ENCODE measurements around the gene CENPO.
A peak's percentile ranks its signal among the peaks of the same experiment; 100 is the strongest.

CENPO gene

DNA sequence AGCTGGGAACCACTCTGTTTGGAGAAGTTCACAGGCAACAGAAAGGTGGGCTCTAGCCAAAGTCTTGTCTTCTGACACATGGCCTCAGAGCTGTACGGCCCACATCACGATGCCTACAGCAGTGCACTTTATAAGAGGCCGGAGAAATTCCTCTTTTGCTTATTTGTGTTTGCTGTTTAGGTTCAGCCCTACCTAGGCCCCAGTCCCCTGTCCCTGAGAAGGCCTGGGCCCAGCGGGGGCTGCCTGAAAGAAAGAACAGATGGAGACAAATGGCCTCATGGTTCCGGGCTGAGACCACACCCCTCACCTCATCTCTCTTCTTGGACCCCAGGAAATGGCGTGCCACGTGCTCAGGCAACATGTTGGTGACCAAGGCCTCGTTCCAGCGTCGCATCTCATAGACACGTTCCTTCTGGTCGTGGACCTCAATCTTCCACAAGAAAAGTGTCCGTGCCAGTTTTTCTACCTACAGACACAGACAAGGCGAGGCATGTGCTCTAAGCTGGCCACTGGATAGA lies 30.9 kb downstream of the CENPO start:
- Histone ChIP-seq H3K79me2 (ENCODE audit: control insufficient read depth, insufficient read depth, low read length, unreplicated experiment) (no peaks in the 10 kb centered on the region), H3K36me3 (ENCODE audit: insufficient read depth, low read length) (peaks cover 15% of the 10 kb centered on the region; the same call in 1 of the 2 replicates), H3K27me3 (ENCODE audit: insufficient read depth, low read length) (no peaks in the 10 kb centered on the region), H2AFZ (ENCODE audit: low read length, unreplicated experiment) (no peak overlapping the region), H3K27ac (ENCODE audit: low read depth, low read length) (no peak overlapping the region), H3K4me1 (ENCODE audit: control insufficient read depth, insufficient read depth, low read length, unreplicated experiment) (peaks cover 15% of the 10 kb centered on the region), H3K4me3 (ENCODE audit: low read depth, low read length) (no peak overlapping the region)

DNA sequence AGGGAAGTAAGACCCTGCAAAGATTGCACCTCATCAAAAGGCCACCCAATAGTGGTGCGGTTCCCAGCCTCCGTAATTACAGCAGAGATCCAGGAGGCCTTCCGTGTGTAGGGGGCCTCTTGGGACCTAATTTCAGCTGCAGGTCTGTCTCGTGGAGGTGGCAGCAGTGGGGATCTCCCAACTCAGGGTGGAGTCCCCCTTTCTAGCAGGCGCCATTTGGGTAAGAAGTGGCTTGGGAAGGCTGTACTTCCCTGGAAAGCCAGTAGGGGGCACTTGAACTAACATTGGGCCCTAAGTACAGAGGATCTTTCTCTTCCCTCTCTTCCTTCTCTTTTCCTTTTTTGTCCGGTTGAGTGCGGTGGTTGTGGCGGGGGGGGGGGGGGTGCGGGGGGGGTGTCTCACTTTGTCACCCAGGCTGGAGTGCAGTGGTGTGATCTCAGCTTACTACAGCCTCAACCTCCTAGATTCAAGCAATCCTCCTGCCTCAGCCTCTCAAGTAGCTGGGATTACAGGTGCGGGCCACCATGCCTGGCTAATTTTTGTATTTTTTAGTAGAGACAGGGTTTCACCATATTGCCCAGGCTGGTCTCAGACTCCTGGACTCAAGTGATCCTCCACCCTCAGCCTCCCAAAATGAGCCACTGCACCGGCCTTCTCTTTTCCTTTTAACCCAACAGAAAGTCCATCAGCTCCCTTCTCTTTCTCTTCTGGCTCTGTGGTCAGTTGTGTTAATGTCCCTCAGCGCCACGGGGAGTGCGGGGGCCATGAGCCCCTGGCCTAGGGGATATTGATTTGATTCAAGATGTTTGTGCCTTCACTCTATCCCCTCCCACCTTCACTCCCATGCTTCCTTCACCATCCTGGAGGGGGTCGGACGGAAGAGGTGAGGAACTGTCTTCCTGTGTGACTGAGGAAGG lies 32.0 kb downstream of the CENPO start:
- Histone ChIP-seq H3K27ac (ENCODE audit: low read depth, low read length) (no peak overlapping the region), H3K4me3 (ENCODE audit: low read depth, low read length) (no peak overlapping the region), H3K4me1 (ENCODE audit: control insufficient read depth, insufficient read depth, low read length, unreplicated experiment) (peaks cover 15% of the 10 kb centered on the region), H2AFZ (ENCODE audit: low read length, unreplicated experiment) (no peak overlapping the region), H3K27me3 (ENCODE audit: insufficient read depth, low read length) (no peaks in the 10 kb centered on the region), H3K79me2 (ENCODE audit: control insufficient read depth, insufficient read depth, low read length, unreplicated experiment) (no peaks in the 10 kb centered on the region), H3K36me3 (ENCODE audit: insufficient read depth, low read length) (peaks cover 8% of the 10 kb centered on the region; the same call in 1 of the 2 replicates)

DNA sequence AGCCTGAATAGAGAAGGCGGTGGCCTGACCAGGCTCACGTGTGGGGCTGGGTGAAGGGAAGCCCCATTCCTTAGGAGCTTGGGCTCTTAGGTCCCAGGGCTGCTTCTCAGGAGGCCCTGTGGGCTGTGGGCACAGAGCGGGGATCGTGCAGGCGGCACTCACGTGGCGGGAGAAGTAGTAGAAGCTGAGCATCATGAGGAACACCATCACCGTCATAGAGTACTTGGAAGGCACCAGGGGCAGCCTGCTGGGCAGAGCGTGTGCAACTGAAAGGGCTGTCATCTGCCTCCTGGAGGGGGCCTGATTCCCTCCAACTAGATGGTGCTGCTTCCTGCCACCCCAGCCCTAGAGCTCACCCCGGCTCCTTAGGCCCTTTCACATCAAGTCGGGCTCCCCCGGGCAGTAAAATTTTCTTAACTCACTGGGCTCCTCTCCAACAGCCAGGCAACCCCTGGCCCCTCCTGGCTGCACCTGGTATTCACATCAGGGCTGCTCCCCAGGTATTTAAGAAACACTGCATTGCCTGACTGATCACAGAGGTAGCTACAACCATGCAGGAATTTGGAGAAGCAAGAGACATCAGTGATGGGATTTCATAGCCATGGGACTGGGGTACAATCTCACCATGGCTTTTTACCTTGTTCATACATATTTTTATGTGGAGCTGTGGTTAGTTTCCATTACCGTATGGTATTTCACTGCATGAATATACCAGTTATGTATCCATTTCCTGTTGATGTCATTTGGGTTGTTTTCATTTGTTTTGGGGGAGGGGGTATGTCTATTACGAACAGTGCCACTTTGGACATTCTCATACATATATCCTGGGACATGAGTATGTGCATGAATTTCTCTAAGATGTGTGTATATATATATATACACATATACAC lies 32.9 kb downstream of the CENPO start:
- no peak overlapping the region for H2AFZ ChIP-seq (ENCODE audit: low read length, unreplicated experiment)
- H3K4me3 ChIP-seq (ENCODE audit: low read depth, low read length) = no peak overlapping the region
- H3K79me2 ChIP-seq (ENCODE audit: control insufficient read depth, insufficient read depth, low read length, unreplicated experiment) = no peaks in the 10 kb centered on the region
- peak overlapping the region; percentile 17 for H3K27ac ChIP-seq (ENCODE audit: low read depth, low read length)
- no peaks in the 10 kb centered on the region for H3K36me3 ChIP-seq (ENCODE audit: insufficient read depth, low read length)
- no peaks in the 10 kb centered on the region for H3K27me3 ChIP-seq (ENCODE audit: insufficient read depth, low read length)
- H3K4me1 ChIP-seq (ENCODE audit: control insufficient read depth, insufficient read depth, low read length, unreplicated experiment) = peaks cover 15% of the 10 kb centered on the region

DNA sequence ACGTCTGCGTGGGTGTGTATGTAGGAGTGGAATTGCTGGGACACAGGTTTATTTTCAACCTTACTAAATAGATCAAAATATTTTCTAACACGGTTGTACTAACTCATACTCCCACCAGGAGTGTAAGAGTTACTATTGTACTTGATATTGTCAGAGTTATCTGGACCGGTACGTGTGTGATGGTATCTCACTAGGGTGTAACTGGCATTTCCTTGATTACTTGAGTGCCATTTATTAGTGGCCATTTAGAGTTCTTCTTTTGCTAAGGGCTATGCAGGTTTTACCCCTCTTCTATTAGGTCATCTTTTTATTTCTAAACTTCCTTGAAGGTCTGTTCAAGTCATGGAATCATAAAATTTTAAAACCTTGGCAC lies 33.5 kb downstream of the CENPO start:
- Histone ChIP-seq H3K27me3 (ENCODE audit: insufficient read depth, low read length) (no peaks in the 10 kb centered on the region), H3K36me3 (ENCODE audit: insufficient read depth, low read length) (no peaks in the 10 kb centered on the region), H3K27ac (ENCODE audit: low read depth, low read length) (peak overlapping the region; percentile 17), H3K4me1 (ENCODE audit: control insufficient read depth, insufficient read depth, low read length, unreplicated experiment) (peaks cover 15% of the 10 kb centered on the region), H3K4me3 (ENCODE audit: low read depth, low read length) (no peak overlapping the region), H2AFZ (ENCODE audit: low read length, unreplicated experiment) (no peak overlapping the region), H3K79me2 (ENCODE audit: control insufficient read depth, insufficient read depth, low read length, unreplicated experiment) (no peaks in the 10 kb centered on the region)

DNA sequence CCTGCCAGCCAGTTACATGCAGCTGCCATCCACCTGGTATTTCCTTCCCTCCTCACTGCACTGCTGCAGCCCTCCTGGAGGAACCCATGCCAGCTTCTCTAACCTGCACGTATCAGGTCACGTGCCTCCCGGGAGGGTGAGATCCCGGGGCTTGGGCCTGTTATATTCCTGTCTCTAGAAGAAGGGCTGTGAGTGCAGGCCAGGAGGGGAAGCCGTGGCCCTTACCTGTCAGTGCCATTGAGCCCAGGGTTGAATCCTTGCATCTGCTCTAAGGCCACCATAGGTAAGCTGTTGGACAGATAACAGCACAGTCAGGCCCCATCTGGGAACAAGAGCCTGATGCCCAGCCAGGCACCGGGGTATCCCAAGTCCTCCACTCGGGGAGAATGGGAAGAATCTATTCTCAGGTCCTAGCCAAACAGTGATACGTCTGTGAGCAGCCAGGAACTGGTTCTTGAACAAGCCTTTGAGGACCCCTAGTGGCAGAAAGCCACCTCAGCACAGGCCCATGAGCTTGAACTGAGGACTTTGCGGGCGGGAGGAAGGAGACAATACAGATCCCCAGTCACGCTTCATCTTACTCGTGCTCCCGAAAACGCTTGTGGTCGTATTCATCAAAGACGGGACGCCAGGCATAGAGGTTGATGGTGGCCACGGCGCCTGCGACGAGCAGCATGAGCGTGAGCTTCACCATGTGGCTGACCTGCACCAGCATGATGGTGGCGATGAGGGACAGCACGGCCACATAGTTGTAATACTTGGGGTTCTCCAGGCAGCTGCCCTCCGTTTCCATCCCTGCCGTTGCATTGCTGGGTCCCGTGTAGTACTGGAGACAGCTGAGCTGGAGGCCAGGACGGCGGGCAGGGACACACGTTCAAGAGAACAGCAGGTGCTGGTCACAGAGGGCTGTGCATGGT lies 34.4 kb downstream of the CENPO start:
- H3K27me3 ChIP-seq (ENCODE audit: insufficient read depth, low read length) = no peaks in the 10 kb centered on the region
- H3K4me3 ChIP-seq (ENCODE audit: low read depth, low read length) = no peak overlapping the region
- no peak overlapping the region for H3K27ac ChIP-seq (ENCODE audit: low read depth, low read length)
- H3K79me2 ChIP-seq (ENCODE audit: control insufficient read depth, insufficient read depth, low read length, unreplicated experiment) = no peaks in the 10 kb centered on the region
- peaks cover 15% of the 10 kb centered on the region for H3K4me1 ChIP-seq (ENCODE audit: control insufficient read depth, insufficient read depth, low read length, unreplicated experiment)
- H3K36me3 ChIP-seq (ENCODE audit: insufficient read depth, low read length) = no peaks in the 10 kb centered on the region
- no peak overlapping the region for H2AFZ ChIP-seq (ENCODE audit: low read length, unreplicated experiment)

DNA sequence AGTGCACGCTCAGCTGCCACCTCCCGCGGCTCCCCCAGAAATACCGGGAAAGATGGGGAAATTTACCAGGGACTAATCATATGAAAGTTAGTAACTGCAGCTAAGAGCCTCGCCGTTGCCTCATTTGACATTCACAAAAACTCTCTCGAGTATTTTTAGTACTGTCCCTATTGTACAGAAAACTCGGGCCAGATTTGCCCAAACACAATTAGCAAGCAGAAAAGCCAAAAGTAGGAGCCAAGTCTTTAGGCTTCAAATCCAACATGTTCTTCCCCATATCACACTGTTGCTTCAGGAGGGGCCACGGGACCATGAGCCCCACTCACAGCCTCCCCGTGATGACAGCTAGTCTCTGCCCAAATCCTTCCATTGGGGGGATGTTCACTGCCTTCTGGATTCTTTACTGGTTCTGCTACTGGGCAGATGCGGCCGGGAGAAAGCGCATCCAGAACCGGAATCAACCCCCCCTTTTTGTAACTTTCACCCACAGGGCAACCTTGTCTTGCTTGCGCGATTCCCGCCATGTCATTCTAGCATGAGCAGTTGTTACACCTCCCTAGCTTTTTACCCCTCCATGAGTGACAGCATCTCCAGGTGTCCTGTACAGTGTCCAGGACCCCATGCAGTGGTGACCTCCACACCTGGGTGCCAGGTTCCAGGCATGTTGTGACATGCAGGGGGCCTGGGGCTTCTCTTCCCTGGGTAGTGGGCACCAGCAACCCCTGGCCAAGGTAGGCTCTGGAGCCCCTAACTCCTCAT lies 35.2 kb downstream of the CENPO start:
- H3K27ac ChIP-seq (ENCODE audit: low read depth, low read length) = no peak overlapping the region
- no peak overlapping the region for H3K4me3 ChIP-seq (ENCODE audit: low read depth, low read length)

DNA sequence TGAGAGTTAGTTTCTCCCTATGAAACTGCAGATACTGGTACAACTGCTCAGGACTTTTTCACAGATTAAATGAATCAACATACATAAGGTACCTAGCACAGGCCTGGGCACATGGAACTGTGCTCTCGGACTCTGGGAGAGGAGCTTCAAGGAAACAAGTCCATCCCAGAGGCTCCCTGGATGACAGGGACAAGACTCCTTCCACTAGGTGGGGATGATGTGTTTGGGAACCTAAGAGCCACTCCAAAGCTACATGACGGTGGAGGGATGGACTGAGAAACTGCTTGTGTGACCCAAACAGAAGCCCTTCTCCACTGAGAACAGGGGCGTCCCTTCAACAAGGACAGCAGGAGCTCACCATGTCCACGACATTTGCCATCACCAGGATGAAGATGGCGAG lies 37.1 kb downstream of the CENPO start:
- no peaks in the 10 kb centered on the region for H3K27me3 ChIP-seq (ENCODE audit: insufficient read depth, low read length)
- no peaks in the 10 kb centered on the region for H3K79me2 ChIP-seq (ENCODE audit: control insufficient read depth, insufficient read depth, low read length, unreplicated experiment)
- peaks cover 15% of the 10 kb centered on the region for H3K4me1 ChIP-seq (ENCODE audit: control insufficient read depth, insufficient read depth, low read length, unreplicated experiment)
- no peak overlapping the region for H3K27ac ChIP-seq (ENCODE audit: low read depth, low read length)
- no peak overlapping the region for H3K4me3 ChIP-seq (ENCODE audit: low read depth, low read length)
- H2AFZ ChIP-seq (ENCODE audit: low read length, unreplicated experiment) = no peak overlapping the region
- no peaks in the 10 kb centered on the region for H3K36me3 ChIP-seq (ENCODE audit: insufficient read depth, low read length)

More for the DNA sequence above, 35.2 kb downstream of the CENPO start:
- no peaks in the 10 kb centered on the region for H3K36me3 ChIP-seq (ENCODE audit: insufficient read depth, low read length)
- H3K27me3 ChIP-seq (ENCODE audit: insufficient read depth, low read length) = no peaks in the 10 kb centered on the region
- H2AFZ ChIP-seq (ENCODE audit: low read length, unreplicated experiment) = no peak overlapping the region
- no peaks in the 10 kb centered on the region for H3K79me2 ChIP-seq (ENCODE audit: control insufficient read depth, insufficient read depth, low read length, unreplicated experiment)
- peaks cover 15% of the 10 kb centered on the region for H3K4me1 ChIP-seq (ENCODE audit: control insufficient read depth, insufficient read depth, low read length, unreplicated experiment)

DNA sequence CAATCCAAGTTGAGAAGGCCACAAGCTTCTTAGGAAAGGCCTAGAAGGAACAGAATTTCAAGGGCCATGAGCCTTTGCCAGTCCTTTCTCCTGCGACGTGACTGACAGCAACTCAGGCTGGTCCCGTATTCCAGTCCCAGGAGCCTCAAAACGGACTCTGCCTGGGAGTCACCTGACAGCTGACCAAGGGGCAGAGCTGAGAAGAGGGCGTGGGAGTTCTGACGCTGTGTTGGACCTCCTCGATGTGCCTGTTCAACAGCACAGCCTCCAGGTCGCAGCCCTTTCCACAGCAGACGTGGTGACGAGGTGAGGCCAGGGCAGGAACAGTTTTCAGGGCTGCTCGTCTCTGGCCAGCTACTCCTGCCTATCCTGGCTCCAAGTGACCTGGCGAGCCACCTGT lies 37.6 kb downstream of the CENPO start:
- Histone ChIP-seq H3K36me3 (ENCODE audit: insufficient read depth, low read length) (no peaks in the 10 kb centered on the region), H3K27ac (ENCODE audit: low read depth, low read length) (no peak overlapping the region), H3K27me3 (ENCODE audit: insufficient read depth, low read length) (no peaks in the 10 kb centered on the region), H3K4me3 (ENCODE audit: low read depth, low read length) (no peak overlapping the region), H2AFZ (ENCODE audit: low read length, unreplicated experiment) (no peak overlapping the region), H3K79me2 (ENCODE audit: control insufficient read depth, insufficient read depth, low read length, unreplicated experiment) (no peaks in the 10 kb centered on the region), H3K4me1 (ENCODE audit: control insufficient read depth, insufficient read depth, low read length, unreplicated experiment) (peaks cover 15% of the 10 kb centered on the region)

DNA sequence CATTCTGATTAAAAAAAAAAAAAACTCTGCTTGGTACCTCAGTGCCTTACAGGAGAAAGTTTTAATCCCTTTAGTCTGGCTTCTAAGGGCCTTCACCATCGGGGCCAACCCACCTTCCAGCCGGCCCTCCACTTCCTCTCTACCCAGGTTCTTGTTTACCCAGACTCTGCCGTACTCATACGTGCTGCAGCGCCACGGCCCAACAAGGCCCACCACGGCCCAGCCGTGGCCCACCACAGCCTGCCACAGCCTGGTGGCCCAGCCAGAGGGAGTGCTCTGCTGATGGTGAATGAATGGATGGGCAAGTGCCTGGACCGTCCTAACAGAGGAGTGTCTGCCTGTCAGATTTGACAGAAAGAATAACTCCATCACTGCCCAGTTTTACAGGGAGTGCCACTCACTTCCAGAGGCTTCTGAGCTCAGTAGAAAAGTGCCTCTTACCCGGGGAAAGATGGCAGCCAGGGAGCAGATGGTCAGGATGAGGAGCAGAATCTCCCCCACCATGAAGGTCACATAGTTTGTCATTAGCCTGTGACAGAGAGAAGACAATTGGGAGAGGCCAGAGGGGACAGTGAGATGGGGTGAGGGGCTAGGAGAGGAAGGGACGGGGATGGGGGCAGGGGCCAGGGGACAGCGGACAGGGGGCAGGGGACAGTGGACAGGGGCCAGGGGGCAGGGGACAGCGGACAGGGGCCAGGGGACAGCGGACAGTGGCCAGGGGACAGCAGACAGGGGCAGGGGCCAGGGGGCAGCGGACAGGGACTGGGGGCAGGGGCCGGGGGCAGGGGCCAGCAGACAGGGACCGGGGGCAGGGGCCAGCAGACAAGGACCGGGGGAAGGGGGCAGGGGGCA lies 38.2 kb downstream of the CENPO start:
- Histone ChIP-seq H3K36me3 (ENCODE audit: insufficient read depth, low read length) (no peaks in the 10 kb centered on the region), H3K79me2 (ENCODE audit: control insufficient read depth, insufficient read depth, low read length, unreplicated experiment) (no peaks in the 10 kb centered on the region), H3K4me1 (ENCODE audit: control insufficient read depth, insufficient read depth, low read length, unreplicated experiment) (peaks cover 10% of the 10 kb centered on the region), H3K27me3 (ENCODE audit: insufficient read depth, low read length) (no peaks in the 10 kb centered on the region), H2AFZ (ENCODE audit: low read length, unreplicated experiment) (no peak overlapping the region), H3K4me3 (ENCODE audit: low read depth, low read length) (no peak overlapping the region), H3K27ac (ENCODE audit: low read depth, low read length) (no peak overlapping the region)
